NCI-H1092 treated with DMSO at 0.1 percent for 48 hours (cell line): ENCODE measurements around the gene ATP5F1D.

Source experiments
- DNase-seq: peaks from one replicate; lab custom pipeline; 2025; lab: John Stamatoyannopoulos, UW

ATP5F1D gene

GRCh38 chr19:1233115-1233667 lies 8.4 kb upstream of the ATP5F1D start:
- DNase-seq: no peak

- DNase-seq: no peak
Measured at GRCh38 chr19:1234051-1234954, 7.2 kb upstream of the ATP5F1D start.

DNA sequence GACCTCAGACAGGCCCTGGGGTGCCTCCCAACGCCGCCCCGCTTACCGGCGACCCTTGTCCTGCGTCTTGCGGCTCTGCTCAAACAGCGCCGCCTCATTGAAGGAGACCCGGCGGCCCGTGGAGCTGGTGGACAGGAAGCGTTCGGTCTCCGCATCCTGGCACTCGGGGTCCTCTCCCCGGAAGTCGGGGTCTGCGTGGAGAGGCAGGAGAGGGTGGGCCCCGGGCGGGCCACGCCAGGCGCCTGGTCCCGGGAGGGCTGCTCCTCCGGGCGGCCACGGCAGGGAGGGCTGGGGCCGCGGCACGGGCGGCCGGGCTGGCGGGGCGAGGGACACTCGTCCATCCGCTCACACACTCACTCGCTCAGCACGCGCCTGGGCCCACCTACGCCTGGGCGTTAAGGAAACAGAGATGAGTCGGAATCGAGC lies 6.6 kb upstream of the ATP5F1D start:
- no peak for DNase-seq

DNA sequence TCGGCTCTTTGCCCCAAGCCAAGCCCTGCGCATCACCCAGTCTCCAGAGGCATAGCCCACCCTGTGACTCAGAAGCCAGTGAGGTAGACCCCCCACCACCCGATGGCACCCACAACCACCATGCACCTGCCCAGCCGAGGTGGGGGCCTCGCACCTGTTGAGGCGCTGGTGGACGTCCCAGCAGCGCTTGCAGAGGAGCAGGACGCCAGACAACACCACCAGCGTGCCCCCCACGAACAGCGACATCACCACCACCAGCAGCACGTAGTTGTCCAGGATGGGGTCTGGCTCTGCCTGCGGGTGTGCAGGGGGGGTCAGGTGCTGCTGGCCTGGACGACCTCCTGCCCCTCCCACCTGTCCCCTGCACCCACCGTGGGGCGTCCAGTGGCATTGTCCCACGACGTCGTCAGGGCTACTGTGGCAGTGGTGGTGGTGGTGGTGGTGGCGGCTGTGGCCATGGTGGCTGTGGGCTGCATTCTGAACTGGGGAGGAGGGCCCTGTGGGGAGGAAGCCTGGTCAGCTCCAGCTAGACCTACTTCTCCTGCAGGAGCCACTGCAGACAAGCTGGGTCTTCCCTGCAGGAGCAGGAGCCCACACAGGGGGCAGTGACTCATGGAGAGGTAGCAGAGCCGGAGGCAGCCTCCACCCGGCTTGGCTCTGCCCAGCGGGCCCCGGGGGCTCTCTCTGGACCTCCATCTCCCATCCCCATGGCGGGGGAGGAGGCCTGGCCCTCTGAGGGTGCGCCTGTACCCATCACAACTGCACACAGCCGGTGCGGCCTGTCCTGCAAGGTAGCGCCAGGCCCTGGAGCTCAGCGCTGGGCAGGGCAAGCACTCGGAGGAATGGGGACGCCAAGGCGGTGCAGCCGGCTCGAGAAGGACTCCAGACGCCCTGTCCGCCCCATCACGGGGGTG lies 5.7 kb upstream of the ATP5F1D start:
- DNase-seq: no peak

- DNase-seq: peak; percentile 28
Measured at GRCh38 chr19:1236576-1236975, 5.0 kb upstream of the ATP5F1D start.

DNA sequence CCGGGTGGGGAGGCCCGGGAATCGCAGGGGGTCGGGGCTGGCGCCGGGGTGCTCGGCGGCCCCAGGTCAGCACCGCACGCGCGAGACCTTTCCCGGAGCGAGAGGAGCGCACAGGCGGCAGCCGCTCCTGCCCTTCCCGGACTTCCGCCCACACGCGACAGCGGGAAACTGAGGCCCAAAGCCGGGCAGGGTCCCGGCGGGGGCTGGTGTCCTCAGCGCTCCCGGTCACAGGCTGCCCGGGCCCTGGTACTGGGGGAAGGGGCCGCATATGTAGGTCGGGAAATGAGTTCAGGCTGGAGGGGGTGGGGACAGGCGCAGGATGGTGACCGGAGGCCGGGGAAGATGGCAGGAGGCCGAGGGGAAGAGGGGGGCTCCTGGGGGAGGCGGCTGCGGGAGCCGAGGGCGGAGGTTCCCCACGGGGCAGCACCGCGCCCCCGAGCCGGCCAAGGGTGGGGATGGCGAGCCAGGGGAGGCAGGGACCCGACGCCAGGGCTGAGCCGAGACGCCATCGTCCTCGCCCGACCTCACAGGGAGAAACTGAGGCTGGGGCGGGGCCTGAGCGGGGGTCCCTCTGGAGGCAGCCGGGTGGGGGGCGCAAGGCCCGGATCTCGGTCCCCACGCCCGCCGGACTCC lies 4.4 kb upstream of the ATP5F1D start:
- DNase-seq: no peak

DNA sequence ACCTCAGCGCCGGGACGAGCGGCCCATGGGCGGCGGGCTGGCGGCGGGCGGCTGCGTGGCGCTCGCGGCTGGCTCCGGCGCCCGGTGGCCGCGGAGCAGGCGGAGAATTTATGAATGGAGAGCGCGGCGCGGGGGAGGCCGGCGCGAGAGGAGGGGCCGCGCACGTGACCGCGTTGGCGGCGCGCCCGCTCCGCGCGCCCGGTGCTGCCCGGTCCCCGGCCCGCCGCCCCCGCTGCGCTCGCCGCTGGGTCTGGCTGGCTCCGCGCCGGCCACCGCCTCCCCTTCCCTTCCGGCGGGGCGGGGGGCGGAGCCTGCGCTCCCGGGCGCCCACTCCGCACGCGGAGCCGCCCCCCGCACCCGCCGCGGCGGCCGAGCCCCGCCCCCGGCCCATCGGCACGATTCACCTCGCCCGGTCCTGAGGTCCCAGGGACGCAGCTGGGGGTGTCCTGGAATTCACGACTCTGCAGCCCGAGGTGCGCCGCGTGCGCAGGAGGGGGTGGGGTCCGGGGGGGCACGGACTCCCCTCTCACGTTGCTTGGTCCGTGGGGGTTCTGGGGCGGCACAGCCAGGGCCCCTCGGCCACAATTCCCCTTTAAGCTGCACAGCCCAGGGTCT lies 3.7 kb upstream of the ATP5F1D start, which contains the start of gene CBARP:
TSS of gene CBARP (minus strand) at position 252 of the 615 bp plus-strand sequence. CDS start 1,905 bp downstream, outside the sequence.
- no peak for DNase-seq

DNA sequence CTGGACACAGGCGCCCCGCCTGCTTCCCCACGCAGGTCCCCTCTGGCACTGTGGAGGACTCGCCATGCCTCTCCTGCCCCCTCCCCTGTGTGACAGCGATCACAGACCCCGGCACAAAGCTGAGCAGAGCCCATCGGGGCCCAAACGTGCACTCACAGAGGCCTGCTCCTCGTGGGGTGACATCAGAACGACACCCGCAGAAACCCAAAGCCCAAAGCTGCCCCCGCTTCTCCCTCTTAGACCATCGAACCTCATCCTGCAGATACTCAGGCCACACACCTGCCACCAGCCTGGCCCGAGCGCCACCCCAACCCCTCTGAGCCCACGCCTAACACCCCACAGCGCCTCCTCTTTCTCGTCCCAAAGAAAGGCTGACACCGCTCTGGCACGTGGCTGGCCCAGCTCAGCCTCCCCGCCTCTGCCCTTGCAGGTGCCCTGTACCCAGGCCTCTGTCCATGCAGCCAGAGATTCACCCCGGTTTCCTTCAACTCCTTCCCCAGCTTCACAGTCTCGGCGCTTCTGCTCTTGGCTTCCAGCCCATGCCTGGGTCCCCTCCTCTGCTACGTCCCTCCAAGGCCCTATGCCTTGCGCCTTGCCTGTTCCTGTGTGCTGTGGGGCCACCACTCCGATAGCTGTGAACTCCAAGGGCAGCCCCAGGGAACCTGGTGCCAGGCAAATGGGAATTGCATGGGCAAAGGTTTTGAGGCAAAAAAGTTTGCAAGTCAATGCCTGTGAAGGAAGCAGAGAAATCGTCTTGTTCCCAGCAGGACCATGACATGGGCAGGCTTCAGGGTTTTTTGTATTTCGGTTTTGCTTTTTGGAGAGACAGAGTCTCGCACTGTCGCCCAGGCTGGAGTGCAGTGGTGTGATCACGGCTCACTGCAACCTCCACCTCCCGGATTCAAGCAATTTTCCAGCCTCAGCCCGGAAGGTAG lies 2.9 kb upstream of the ATP5F1D start:
- no peak for DNase-seq

GRCh38 chr19:1239420-1239795 lies 2.1 kb upstream of the ATP5F1D start:
- no peak for DNase-seq

GRCh38 chr19:1239796-1240737 lies 1.5 kb upstream of the ATP5F1D start:
- DNase-seq: peak; percentile 83

- DNase-seq: no peak
Measured at GRCh38 chr19:1240925-1241324, 626 bp upstream of the ATP5F1D start.

GRCh38 chr19:1243768-1244692 lies 2.5 kb downstream of the ATP5F1D start:
- peak; percentile 47 for DNase-seq

DNA sequence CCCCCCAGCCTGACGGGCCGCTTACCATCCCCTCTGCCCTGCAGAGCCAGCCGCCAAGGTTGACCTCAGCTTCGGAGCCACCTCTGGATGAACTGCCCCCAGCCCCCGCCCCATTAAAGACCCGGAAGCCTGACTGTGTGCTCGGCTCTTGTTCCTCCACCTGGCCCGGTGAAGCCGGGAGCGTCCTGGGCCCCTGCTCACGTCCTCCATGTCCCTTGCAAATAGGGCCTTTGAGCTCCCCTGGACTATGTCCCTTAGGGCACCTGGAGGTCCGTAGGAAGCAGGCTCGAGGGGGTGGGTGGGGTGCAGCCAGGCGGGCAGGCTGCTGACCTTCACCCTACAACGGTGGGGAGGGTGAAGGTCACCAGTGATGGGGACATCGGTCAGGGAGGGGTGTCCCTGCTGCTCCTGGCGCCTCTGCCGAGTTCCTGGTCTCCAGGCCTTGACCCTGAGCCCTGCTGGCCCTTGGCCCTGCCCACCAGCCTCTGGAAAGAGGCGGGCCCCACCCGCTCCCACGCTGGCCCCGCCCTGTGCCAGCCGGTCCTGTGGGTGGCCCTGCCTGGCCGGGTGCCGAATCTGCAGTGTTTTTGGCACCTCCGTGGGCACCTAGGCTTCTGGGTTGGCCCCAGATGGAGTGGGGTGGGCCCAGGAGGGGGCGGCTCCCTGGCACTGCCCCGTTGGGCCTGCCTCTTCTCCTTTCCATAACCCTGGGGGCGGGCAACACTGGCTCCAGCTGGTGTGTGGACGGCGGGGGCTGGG lies 3.3 kb downstream of the ATP5F1D start:
- DNase-seq: no peak

DNA sequence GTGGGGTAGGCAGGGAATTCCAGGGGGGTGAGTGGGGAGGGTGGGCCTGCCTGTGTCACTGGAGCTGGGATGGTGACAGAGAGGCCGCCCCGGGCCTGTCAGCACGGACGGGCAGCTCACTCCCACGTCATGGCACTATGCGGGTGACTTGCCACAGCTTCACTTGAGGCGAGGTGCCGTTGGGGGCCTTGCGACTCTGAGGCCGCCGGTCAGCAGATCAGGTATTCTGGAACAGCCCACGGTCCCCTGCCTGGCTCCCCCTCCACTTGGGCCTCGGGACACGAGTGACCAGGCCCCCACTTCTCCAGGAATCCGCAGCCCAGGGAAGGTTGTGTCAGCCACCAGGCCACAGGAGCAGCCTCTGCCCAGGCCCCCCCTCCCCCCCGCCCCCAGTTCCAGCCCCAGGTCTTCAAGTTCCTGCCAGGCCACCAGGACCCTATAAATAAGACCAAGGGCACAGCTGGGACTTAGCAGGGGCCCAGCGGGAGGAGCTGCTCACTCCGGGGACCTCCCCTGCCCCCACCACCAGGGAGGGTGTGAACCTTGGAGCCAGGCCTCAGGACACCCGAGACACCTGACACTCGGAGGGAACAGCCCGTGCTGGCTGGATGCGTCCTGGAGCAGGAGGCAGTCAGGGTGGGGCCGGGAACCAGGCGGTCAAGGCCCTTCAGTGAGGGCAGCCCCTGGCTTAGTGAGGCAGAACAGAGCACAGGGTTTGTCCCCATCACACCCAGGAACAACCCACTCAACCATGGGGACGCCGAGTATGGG lies 4.1 kb downstream of the ATP5F1D start:
- DNase-seq: no peak

DNA sequence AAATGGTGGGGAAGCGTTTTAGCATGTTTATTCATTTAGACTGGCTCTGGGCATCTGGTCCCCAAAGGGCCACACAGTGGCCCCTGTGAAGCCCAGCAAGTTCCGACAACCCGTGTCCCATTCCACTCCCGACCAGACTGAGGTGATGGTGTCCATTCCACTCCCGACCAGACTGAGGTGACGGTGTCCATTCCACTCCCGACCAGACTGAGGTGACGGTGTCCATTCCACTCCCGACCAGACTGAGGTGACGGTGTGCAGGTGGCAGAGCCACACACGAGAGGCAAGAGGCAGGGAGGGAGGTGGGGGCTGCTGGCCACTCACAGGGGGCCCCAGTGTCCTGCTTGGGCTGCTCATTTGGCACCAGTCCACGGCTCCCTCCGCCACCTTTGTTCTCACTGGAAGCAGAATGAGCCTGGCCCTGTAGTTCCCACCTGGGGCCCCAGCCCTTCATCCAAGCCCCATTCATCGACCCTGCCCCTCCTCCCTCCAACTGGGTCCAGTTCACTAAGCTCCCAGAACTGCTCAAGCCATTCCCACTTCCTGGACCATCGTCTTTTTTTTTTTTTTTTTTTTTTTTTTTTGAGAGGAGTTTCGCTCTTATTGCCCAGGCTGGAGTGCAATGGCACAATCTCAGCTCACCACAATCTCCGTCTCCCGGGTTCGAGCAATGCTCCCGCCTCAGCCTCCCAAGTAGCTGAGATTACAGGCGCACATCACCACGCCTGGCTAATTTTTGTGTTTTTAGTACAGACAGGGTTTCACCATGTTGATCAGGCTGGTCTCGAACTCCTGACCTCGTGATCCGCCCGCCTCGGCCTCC lies 4.9 kb downstream of the ATP5F1D start:
- DNase-seq: peak; percentile 10

GRCh38 chr19:1247748-1248138 lies 6.2 kb downstream of the ATP5F1D start:
- no peak for DNase-seq
